Tibial artery (tissue), 4 donors: ENCODE measurements around the gene NEDD4.

Experiments
- DNase-seq, 2 donors: peaks; one replicate each; pipeline ENCODE4 v3.0.0-alpha.2; 2019
- H3K27ac ChIP-seq, 2 donors: fragments of 200-600 bp; sonication (generic) in 1 of 2; 1 replicate in 1 of 2; 2 replicates in 1 of 2; pipeline ENCODE4 v1.5.1; 2018 to 2019; ENCODE audit warnings: mild to moderate bottlenecking in 1 of 2
- H3K27me3 ChIP-seq, 2 donors: fragments of 200-600 bp; sonication (generic) in 1 of 2; one replicate each; pipeline versions ENCODE4 v1.5.1 to v1.6.0; 2016 to 2019
- H3K36me3 ChIP-seq, 3 donors: fragments of 200-600 bp; sonication (generic) in 2 of 3; one replicate each; pipeline ENCODE4 v1.5.1; 2016 to 2019; ENCODE audit warnings: mild to moderate bottlenecking in 2 of 3
- H3K4me1 ChIP-seq, 4 donors: fragments of 200-600 bp; sonication (generic) in 2 of 4; 1 replicate in 3 of 4; 2 replicates in 1 of 4; pipeline ENCODE4 v1.5.1; 2016 to 2019
- H3K4me3 ChIP-seq, 2 donors: fragments of 200-600 bp; sonication (generic) in 1 of 2; 1 replicate in 1 of 2; 2 replicates in 1 of 2; pipeline ENCODE4 v1.5.1; 2018 to 2019; ENCODE audit warnings: mild to moderate bottlenecking in 2 of 2
- H3K9me3 ChIP-seq, 3 donors: fragments of 200-600 bp; sonication (generic) in 1 of 3; one replicate each; pipeline ENCODE4 v1.5.1; 2016 to 2019
- intact Hi-C: fragments of 100-400 bp; cut with DNase I; formaldehyde crosslinking; loops from one replicate; pipeline ENCODE4 v1.15.0; 2023; ENCODE audit warnings: low total_unique reads
- TF ChIP-seq, protein P1 (sequence below), 2 experiments: fragments of 200-600 bp in 1 of 2; fragments of 450-650 bp in 1 of 2; IDR thresholded peaks; one replicate each; pipeline ENCODE4 v1.5.1; 2017 to 2019; ENCODE audit warnings: antibody characterized with exemption in 2 of 2, mild to moderate bottlenecking in 1 of 2, moderate library complexity in 1 of 2

Gene NEDD4

DNA sequence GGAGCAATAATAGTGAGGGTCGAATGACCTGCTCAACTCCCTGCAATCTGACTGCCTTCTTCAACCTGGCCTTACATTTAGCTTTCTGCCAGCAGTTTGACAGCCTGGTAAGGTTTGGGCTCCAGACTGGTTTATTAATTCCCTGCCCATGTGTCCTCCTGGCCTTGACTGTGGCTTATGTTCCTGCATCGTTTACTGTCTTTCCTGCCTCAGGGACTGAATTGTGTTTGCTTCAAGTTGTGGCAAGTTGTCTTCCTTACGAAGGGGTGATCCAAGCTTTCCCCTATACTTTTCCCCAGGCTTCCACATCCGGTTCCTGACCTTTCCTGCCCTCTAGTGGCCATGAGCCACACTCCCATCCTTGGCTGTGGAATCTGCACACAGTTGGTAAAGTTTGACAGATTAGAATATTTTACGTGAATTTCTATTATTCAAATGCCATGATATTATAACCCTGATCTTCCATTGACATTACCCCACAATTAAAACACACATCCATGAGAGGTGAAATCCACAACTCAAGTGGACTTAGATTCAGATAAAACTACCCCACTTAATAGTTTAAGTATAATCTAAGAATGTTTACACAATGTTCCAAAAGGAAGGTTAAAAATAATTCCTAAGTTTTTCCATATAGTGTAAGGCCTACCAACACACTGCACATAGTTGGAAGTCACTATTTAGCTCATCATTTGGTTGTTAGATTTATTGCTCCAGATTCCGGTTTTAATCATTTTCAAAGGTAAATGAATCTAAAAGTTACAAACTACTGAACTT lies 95.7 kb downstream of the NEDD4 start:
- Histone ChIP-seq H3K36me3 (no peaks in the 10 kb centered on the region), H3K4me1 (peaks cover 0 to 12% (median 8%) of the 10 kb centered on the region in 4 donors), H3K9me3 (no peaks in the 10 kb centered on the region), H3K27me3 (no peaks in the 10 kb centered on the region), H3K4me3 (no peak overlapping the region), H3K27ac (no peak overlapping the region)
- peak in 1 of 2 donors; percentile 31 for DNase-seq
- intact Hi-C loops = no loop called here
- TF ChIP-seq, protein P1, sequence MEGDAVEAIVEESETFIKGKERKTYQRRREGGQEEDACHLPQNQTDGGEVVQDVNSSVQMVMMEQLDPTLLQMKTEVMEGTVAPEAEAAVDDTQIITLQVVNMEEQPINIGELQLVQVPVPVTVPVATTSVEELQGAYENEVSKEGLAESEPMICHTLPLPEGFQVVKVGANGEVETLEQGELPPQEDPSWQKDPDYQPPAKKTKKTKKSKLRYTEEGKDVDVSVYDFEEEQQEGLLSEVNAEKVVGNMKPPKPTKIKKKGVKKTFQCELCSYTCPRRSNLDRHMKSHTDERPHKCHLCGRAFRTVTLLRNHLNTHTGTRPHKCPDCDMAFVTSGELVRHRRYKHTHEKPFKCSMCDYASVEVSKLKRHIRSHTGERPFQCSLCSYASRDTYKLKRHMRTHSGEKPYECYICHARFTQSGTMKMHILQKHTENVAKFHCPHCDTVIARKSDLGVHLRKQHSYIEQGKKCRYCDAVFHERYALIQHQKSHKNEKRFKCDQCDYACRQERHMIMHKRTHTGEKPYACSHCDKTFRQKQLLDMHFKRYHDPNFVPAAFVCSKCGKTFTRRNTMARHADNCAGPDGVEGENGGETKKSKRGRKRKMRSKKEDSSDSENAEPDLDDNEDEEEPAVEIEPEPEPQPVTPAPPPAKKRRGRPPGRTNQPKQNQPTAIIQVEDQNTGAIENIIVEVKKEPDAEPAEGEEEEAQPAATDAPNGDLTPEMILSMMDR (IDR thresholded peaks at IDR 0.05) = peak; percentile 63 to 71

- no peaks in the 10 kb centered on the region for H3K9me3 ChIP-seq
- H3K27me3 ChIP-seq = no peaks in the 10 kb centered on the region
- no peak for DNase-seq
- H3K4me3 ChIP-seq = no peak overlapping the region
- H3K4me1 ChIP-seq = peaks cover 0 to 12% (median 8%) of the 10 kb centered on the region in 4 donors
- TF ChIP-seq, protein P1 (IDR thresholded peaks at IDR 0.05) = no peak
- H3K36me3 ChIP-seq = no peaks in the 10 kb centered on the region
- no peak overlapping the region for H3K27ac ChIP-seq
- intact Hi-C loops = no loop called here
These were observed 98.9 kb downstream of the NEDD4 start for GRCh38 chr15:55894399-55894965.

GRCh38 chr15:55893852-55894251 lies 99.6 kb downstream of the NEDD4 start:
- TF ChIP-seq, protein P1 (IDR thresholded peaks at IDR 0.05) = no peak
- no peaks in the 10 kb centered on the region for H3K27me3 ChIP-seq
- intact Hi-C loops = no loop called here
- no peak overlapping the region for H3K27ac ChIP-seq
- H3K4me1 ChIP-seq = peaks cover 0 to 12% (median 8%) of the 10 kb centered on the region in 4 donors
- H3K9me3 ChIP-seq = peaks cover 0 to under 1% (median under 1%) of the 10 kb centered on the region in 3 donors
- H3K36me3 ChIP-seq = no peaks in the 10 kb centered on the region
- no peak for DNase-seq
- no peak overlapping the region for H3K4me3 ChIP-seq

GRCh38 chr15:55891196-55891595 lies 102.2 kb downstream of the NEDD4 start:
- TF ChIP-seq, protein P1 (IDR thresholded peaks at IDR 0.05) = no peak
- DNase-seq = no peak
- H3K9me3 ChIP-seq = peaks cover 4 to 10% (median 4%) of the 10 kb centered on the region in 3 donors
- no peaks in the 10 kb centered on the region for H3K4me1 ChIP-seq
- intact Hi-C loops = no loop called here
- no peak overlapping the region for H3K4me3 ChIP-seq
- H3K36me3 ChIP-seq = no peaks in the 10 kb centered on the region
- H3K27ac ChIP-seq = no peak overlapping the region
- no peaks in the 10 kb centered on the region for H3K27me3 ChIP-seq

GRCh38 chr15:55884223-55884622 lies 109.2 kb downstream of the NEDD4 start:
- no peak for DNase-seq
- Histone ChIP-seq H3K27ac (no peak overlapping the region), H3K36me3 (peaks cover 0 to 6% (median 0%) of the 10 kb centered on the region in 3 donors), H3K27me3 (no peaks in the 10 kb centered on the region), H3K4me3 (no peak overlapping the region), H3K4me1 (peaks cover 0 to 22% (median 0%) of the 10 kb centered on the region in 4 donors), H3K9me3 (peaks cover 4 to 10% (median 4%) of the 10 kb centered on the region in 3 donors)
- TF ChIP-seq, protein P1 (IDR thresholded peaks at IDR 0.05) = no peak
- intact Hi-C loops = no loop called here
